Type B pancreatic cell (in vitro differentiated cells): Measurements from ENCODE around the gene CDK14. TPM values are rescaled to one million over a fixed set of nuclear protein-coding genes. Genes with fewer than 3 reads are reported as not detected.

ENCODE experiments used
- DNase-seq: peaks from one replicate; pipeline ENCODE4 v3.0.0; 2021; ENCODE audit warnings: mixed read lengths; ENCODE audit not compliant: unreplicated experiment; ENCODE audit errors: extremely low spot score
- H3K27ac Mint-ChIP-seq: 2 replicates; pipeline ENCODE4 v1.8.0; 2021; ENCODE audit warnings: mild to moderate bottlenecking, mixed read lengths
- H3K27me3 Mint-ChIP-seq: 2 replicates; pipeline ENCODE4 v1.8.0; 2021; ENCODE audit warnings: mixed read lengths
- H3K36me3 Mint-ChIP-seq: 2 replicates; pipeline ENCODE4 v1.8.0; 2021; ENCODE audit warnings: mixed read lengths
- H3K4me1 Mint-ChIP-seq: one replicate; pipeline ENCODE4 v1.8.0; 2021; ENCODE audit warnings: mixed read lengths; ENCODE audit not compliant: unreplicated experiment
- H3K4me3 Mint-ChIP-seq: 2 replicates; pipeline ENCODE4 v1.8.0; 2021; ENCODE audit warnings: mild to moderate bottlenecking, mixed read lengths
- H3K9me3 Mint-ChIP-seq: 2 replicates; pipeline ENCODE4 v1.8.0; 2021; ENCODE audit warnings: mixed read lengths
- total RNA-seq: library from RNA; stranded (reverse); gene quantifications from 2 replicates; pipeline ENCODE4 v1.2.1, GENCODE V29; 2021; ENCODE audit warnings: low replicate concordance
- TF ChIP-seq, protein P1 (sequence below): fragments of 200-600 bp; sonication (generic); conservative IDR thresholded peaks from 2 replicates; pipeline ENCODE4 v1.5.0; 2021; ENCODE audit warnings: antibody characterized with exemption, mild to moderate bottlenecking

CDK14 gene
- total RNA-seq, 1 donor from 2014 or later, result 43.5 TPM

GRCh38 chr7:90689260-90689659 lies 93.1 kb downstream of the CDK14 start:
- DNase-seq, result no peak
- Mint-ChIP-seq H3K4me1 (peaks cover 7% of the 10 kb centered on the region), H3K36me3 (no peaks in the 10 kb centered on the region), H3K27me3 (no peaks in the 10 kb centered on the region), H3K27ac (no peak overlapping the region), H3K9me3 (no peaks in the 10 kb centered on the region), H3K4me3 (no peak overlapping the region)
- TF ChIP-seq, protein P1, sequence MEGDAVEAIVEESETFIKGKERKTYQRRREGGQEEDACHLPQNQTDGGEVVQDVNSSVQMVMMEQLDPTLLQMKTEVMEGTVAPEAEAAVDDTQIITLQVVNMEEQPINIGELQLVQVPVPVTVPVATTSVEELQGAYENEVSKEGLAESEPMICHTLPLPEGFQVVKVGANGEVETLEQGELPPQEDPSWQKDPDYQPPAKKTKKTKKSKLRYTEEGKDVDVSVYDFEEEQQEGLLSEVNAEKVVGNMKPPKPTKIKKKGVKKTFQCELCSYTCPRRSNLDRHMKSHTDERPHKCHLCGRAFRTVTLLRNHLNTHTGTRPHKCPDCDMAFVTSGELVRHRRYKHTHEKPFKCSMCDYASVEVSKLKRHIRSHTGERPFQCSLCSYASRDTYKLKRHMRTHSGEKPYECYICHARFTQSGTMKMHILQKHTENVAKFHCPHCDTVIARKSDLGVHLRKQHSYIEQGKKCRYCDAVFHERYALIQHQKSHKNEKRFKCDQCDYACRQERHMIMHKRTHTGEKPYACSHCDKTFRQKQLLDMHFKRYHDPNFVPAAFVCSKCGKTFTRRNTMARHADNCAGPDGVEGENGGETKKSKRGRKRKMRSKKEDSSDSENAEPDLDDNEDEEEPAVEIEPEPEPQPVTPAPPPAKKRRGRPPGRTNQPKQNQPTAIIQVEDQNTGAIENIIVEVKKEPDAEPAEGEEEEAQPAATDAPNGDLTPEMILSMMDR, result no peak

GRCh38 chr7:90690159-90690858 lies 94.2 kb downstream of the CDK14 start:
- Mint-ChIP-seq H3K27me3 (no peaks in the 10 kb centered on the region), H3K27ac (no peak overlapping the region), H3K36me3 (no peaks in the 10 kb centered on the region), H3K4me1 (peaks cover 7% of the 10 kb centered on the region), H3K9me3 (no peaks in the 10 kb centered on the region), H3K4me3 (no peak overlapping the region)
- DNase-seq, result no peak
- TF ChIP-seq, protein P1, result no peak

GRCh38 chr7:90692396-90692795 lies 96.3 kb downstream of the CDK14 start:
- Mint-ChIP-seq H3K9me3 (no peaks in the 10 kb centered on the region), H3K27ac (no peak overlapping the region), H3K4me3 (no peak overlapping the region), H3K36me3 (peaks cover 5% of the 10 kb centered on the region), H3K4me1 (peaks cover 7% of the 10 kb centered on the region), H3K27me3 (no peaks in the 10 kb centered on the region)
- DNase-seq, result no peak
- TF ChIP-seq, protein P1, result no peak

GRCh38 chr7:90692947-90693346 lies 96.8 kb downstream of the CDK14 start:
- Mint-ChIP-seq H3K9me3 (no peaks in the 10 kb centered on the region), H3K4me3 (no peak overlapping the region), H3K4me1 (peaks cover 7% of the 10 kb centered on the region), H3K36me3 (peaks cover 5% of the 10 kb centered on the region), H3K27me3 (no peaks in the 10 kb centered on the region), H3K27ac (no peak overlapping the region)
- TF ChIP-seq, protein P1, result peak; percentile 13
- DNase-seq, result no peak

DNA sequence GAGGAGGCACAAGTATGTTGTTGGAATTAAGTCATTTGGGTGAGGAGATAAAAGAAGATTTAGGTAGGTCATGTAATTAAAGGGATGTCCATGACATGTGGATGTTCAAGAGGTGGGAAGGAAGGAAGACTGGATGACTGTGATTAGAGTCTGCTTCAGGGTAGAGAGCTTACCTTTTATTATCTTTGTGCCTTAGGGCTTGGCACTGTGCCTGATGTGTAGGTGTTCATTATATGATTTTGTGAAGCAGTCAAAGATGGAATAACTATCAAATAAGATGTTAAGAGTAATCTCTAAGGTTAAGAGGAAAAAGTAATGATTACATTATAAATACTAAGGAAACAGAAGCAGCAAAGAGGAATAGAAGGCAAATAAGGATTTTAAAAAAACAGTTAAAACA lies 97.8 kb downstream of the CDK14 start:
- H3K36me3 Mint-ChIP-seq, result peaks cover 5% of the 10 kb centered on the region
- H3K27ac Mint-ChIP-seq, result no peak overlapping the region
- H3K4me3 Mint-ChIP-seq, result no peak overlapping the region
- no peak for DNase-seq
- H3K9me3 Mint-ChIP-seq, result no peaks in the 10 kb centered on the region
- TF ChIP-seq, protein P1, result no peak
- no peaks in the 10 kb centered on the region for H3K27me3 Mint-ChIP-seq
- peaks cover 7% of the 10 kb centered on the region for H3K4me1 Mint-ChIP-seq
